GM19035 (cell line): ENCODE measurements around the gene RTN4.

Source experiments
- ATAC-seq: cut with Tn5 transposase; IDR thresholded peaks from one replicate; pipeline ENCODE4 v1.9.1; 2021; ENCODE audit not compliant: unreplicated experiment

Gene RTN4

GRCh38 chr2:54955358-54956110, 94.7 kb downstream of the RTN4 start:
- ATAC-seq = no peak

DNA sequence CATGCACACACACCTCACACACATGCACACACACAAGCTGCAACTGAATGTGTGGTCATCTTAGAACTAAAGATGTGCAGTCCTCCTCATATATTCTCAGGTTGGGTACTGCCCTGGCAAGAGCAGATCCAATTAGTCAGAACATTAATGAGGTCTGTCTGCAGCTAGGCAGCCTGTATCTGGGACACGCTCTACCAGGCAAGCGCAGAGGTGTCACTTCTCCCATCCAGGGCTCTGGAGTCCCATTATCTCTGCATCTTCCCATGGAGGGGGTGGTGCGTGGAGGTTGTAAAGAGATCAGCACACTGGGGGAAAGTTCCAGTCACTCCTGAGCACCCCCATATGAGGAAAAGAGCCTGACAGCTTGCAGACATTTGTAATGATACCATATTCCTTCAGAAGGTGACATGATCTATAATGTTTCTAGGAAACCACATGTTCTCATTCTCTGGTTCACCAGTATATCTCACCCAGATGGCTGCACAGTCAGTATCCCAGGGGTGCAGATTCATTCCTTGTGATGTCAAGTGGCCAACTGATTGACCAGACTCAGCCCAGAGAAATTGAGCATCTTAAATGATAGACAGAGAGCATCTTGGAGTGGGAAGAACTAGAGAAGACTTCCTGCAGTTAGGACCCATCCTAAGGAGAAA, 95.4 kb downstream of the RTN4 start:
- no peak for ATAC-seq

DNA sequence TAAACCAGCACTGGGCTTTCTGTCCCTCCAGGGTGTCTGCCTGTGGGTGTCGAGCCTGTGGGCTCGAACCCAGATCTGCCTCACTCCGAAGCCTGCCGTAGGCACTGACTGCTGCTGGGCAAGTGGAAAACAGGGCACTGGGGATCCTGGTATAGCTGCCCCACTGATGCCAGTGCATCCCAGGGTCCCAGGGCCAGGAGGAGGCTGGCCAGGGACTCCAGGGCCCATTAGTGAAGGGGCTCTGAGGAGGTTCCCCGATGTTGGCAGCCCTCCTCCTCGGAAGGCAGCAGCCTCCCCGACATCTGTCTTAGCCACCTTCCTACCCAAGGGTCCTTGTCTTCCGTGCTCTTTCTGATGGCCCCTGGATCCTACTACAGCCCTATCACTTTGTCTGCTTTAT, 96.1 kb downstream of the RTN4 start:
- no peak for ATAC-seq

DNA sequence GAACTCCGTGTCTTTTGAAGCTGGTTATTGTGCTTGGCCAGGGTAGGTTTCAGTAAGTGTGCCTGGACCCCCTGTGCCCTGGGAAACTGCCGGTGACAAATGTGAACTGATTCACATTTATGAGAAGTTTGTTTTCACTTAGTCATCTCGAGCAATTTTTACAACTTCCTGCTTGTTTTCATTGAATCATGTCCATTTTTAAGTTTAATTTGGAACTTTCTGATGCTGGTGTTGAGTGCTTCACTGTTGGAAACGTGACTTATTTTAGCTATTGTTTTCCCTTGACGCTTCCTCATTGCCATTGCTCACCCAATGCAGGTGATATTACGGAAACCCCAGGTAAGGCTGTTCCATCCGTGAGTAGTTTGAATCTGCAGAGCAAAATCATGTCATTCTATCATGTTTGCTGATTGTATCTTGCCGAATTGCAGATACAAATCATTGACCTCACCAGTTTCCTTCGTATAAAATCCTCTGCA, 97.2 kb downstream of the RTN4 start:
- no peak for ATAC-seq

- no peak for ATAC-seq
Measured at GRCh38 chr2:54952425-54952824, 97.8 kb downstream of the RTN4 start.

DNA sequence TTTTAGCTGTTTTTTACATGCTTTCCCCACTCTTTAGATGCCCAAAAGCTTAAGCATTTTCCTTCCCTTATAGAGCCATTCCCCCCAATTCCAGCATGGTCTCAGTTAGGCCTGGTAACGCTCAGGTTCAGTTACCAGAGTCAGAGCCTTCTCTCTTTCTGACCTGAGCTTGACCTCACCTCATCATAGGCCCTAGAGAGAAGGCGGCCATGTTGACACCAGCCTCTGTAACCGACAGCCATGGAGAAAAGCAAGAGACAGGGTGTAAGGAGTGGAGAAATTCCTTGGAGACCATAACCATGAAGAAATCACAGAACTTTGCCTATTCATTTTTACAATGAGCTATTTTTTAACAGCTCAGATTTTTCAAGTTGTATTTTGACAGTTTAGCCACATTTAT, 99.4 kb downstream of the RTN4 start:
- no peak for ATAC-seq

GRCh38 chr2:54949431-54949830, 100.8 kb downstream of the RTN4 start:
- ATAC-seq = no peak

DNA sequence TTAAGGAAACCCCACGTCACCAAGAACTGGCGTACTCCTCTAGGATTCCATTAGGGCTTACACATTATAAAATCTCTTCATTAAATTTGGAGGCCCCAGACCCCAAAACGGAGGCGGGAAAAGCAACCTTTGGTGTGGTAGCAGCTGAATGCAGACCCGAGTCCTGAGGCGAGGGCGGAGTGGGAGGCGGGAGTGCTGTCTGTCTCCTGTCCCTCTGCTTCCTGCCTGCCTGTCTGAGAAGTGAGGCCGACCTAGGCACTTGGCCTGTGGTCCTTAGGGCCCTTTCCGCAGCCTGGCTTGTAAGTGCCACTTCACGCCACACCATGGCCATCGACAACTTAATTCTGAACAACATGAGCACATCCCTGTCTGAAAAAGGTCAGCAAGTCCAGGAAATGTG, 102.1 kb downstream of the RTN4 start:
- no peak for ATAC-seq

DNA sequence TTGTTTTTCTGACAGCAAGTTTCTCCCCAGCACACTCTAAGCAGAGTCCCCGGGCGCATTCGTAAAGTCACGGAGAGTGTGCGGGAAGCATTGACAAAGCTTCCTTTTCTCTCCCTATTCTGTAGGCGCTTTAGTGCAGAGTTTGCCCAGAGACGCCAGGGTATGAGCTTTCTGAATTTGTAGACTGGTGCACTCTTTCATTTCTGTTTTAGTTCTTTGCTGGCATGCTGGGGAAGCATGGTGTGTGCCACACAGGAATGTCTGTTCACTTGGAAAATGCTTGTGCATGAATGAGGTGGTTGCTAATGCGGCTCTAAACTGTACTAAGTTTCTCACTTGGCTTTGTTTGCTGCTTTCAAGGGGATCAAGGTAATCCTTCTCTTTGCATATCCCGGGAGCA, 102.6 kb downstream of the RTN4 start:
- no peak for ATAC-seq

- no peak for ATAC-seq
Measured at GRCh38 chr2:54947136-54947535, 103.1 kb downstream of the RTN4 start.

DNA sequence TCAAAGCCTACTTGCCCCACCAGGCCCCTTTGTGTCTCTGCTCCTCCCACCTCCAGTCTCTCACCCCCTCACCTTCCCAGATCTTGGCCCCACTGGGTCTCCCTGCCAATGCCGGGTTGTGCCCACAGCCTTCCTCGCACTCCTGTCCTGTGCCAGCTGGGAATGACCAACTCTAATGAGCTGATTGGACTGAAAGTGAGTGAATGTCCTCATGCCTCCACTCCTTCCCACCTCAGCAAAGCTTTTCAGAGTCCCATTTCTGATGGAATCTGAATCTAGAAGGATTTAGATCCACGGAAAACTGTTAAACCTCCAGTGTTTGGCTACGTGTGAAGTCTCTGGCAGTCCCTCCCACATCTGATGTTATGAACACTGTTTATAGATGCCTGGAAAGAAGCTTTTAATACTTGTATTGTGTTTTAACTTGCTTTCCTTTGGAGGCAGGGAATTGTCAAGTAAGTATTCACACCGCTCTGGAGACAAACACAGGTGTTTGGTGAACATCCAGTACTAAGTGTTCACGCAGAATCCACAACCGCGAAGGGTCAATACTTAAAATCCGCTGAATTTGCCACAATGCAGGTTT, 103.9 kb downstream of the RTN4 start:
- ATAC-seq = no peak

DNA sequence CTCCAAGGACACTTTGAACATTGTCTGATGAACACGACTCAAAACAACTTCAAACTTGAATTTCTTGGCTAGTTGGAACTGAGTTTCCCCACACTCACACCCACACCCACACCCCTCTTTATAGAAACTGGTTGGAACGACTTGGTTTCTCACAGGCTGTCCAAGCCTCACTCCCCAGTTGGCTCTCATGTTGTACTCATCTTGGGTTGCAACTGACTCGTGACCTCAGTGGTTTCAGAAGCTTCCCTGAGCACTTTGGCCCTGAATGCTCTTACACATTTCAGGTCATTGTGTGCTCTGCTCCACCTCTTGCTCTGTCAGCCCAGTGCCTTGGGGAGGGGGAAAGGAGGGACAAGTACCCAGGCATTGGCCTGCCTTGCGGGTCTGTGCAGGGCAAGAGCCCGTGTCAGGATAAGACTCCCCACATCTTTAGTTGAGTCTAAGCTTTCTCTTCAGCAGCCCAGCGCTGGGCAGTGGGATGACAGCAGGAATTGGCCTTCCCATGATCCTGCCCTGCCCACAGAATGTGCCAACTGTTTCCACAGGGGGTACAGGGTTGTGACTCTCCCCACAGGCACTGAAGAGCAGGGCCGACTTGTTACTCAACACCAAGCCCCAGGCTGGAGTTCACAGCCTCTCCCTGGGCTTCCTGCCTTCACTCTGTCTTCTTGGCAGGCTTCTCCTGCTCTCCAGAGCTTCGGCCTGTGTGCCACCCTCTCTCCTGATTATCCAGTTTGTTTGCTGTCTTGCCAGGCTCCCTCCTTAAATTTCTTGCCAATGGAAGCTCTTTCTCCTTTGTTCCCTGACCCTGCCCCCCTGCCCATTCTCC, 104.6 kb downstream of the RTN4 start:
- ATAC-seq = no peak

DNA sequence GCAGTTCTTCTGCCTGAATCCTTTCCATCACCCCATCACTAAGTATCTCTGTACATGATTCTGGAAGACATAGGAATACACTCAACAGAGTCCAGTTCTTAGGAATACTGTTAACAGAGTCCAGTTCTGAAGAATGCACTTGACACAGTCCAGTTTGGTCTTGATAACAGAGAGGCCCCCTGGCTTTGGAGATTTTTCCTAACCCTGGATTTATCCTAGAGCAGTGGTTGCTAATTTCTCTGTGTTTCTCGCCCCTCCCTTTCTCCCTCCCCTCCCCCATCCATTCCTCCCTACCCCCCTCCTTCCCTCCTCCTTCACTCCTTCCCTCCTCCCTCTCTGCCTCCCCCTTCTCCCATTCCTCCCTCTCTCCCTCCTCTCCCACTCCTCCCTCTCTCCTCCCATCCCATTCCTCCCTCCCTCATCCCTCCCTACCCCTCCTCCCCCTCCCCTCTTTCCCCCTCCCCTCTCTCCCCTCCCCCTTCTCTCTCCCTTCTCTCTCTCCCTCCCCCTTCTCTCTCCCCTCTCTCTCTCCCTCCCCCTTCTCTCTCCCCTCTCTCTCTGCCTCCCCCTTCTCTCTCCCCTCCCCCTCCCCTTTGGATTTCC, 105.4 kb downstream of the RTN4 start:
- ATAC-seq = no peak

- no peak for ATAC-seq
Measured at GRCh38 chr2:54942373-54942772, 107.9 kb downstream of the RTN4 start.

DNA sequence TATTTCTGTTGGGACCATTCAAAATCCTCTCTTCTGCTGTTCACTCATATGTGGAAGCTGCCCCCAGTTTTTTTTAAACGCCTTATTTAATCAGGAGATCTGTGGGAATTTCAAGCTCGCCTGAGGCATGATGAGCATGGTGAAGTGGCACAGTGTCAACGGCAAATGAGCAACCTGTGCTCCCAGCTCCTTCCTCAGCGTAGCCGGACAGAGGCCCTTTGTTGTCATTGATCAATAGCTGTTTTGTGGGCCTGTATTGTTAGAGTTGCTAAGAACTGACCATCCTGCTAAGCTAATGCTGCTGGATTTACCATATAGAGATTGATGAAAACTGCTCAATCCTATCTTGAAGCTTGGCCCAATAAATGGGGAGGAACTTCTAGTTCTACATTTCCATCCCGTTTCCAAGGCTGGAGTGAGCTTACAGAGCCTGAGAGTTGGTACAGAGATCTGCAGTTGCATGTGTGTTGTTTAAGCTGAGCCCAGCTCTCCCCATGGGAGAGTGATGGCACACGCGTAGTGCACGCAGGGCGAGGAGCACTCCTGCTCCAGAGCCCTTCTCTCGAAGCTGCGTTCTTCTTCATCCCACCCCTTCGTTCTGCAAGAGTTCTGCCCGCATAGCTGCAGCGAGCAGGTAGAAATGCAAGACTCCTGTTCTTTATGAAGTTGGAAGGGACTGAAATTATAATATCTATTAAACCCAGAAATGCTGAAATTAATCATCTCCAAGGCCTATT, 108.8 kb downstream of the RTN4 start:
- ATAC-seq = no peak

GRCh38 chr2:54940723-54941122, 109.5 kb downstream of the RTN4 start:
- ATAC-seq = no peak

- ATAC-seq = no peak
Measured at GRCh38 chr2:54939446-54940118, 110.7 kb downstream of the RTN4 start.

GRCh38 chr2:54936766-54937165, 113.5 kb downstream of the RTN4 start:
- no peak for ATAC-seq

- ATAC-seq = no peak
Measured at GRCh38 chr2:54935389-54935788, 114.9 kb downstream of the RTN4 start.

GRCh38 chr2:54931473-54931872, 118.8 kb downstream of the RTN4 start:
- ATAC-seq = no peak
